ENCODE measurements around the gene FUBP1.
"Not testable (repeated sequence)": the region's sequence is repeated elsewhere in the genome, so short reads cannot be mapped to it uniquely, and the experiment has no call there.

FUBP1 gene

DNA sequence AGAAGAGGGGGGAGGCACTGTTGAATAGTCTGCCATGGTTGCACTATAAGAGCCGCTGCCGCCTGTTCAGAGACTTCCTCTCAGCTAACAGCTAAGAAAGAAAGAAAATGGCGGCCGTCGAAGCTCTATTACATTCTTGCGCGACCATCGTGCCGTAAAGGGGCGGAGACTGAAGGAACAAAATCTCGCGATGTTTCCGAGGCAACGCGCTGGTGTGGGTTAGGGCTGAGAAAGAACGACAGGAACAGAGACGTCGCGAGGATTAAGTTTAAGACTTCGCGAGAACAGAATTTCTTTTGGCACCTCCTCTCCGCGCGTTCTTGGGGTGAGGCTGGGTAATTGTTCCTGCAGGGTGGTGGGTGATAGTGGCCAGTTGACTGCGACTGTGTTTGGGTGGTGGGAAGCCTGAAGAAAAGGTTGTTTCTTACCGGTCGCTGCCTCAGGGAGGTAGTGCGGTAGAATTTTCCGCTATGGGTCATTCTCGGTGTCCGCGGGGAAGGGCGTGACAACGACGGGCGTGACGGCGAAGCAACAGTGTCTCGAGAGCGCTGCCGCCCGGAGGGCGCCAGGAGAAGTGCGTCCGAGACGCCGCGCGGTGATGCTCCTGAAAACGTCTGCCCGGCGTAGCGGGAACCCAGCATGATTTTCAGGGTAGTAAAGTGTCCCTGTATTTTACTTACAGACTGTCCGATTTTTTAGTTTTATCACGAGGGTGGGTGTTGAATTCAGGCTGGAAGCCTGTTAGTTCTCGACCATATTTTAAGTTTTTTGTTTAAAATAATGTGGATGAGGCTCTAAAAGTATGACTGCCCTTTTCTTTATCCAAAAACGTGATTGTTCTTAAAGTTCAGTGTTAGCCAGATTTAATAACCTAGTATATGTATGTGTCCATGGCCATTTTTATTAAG is at the start of gene FUBP1:
Gene FUBP1 (minus strand): TSS at position 104 of the 908 bp plus-strand sequence. CDS start 68 bp downstream, at position 36.
- TF ChIP-seq, protein P1, sequence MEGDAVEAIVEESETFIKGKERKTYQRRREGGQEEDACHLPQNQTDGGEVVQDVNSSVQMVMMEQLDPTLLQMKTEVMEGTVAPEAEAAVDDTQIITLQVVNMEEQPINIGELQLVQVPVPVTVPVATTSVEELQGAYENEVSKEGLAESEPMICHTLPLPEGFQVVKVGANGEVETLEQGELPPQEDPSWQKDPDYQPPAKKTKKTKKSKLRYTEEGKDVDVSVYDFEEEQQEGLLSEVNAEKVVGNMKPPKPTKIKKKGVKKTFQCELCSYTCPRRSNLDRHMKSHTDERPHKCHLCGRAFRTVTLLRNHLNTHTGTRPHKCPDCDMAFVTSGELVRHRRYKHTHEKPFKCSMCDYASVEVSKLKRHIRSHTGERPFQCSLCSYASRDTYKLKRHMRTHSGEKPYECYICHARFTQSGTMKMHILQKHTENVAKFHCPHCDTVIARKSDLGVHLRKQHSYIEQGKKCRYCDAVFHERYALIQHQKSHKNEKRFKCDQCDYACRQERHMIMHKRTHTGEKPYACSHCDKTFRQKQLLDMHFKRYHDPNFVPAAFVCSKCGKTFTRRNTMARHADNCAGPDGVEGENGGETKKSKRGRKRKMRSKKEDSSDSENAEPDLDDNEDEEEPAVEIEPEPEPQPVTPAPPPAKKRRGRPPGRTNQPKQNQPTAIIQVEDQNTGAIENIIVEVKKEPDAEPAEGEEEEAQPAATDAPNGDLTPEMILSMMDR (IDR thresholded peaks at IDR 0.05) = peak; percentile 86
- no peak for TF ChIP-seq ZFX (IDR thresholded peaks at IDR 0.05; ENCODE audit: borderline replicate concordance)
- peak within 1 kb of the TSS; percentile 97 for H3K27ac ChIP-seq

- not testable (repeated sequence) for H3K27ac ChIP-seq
These were observed 42.3 kb upstream of the FUBP1 start for GRCh38 chr1:78021134-78021533.

GRCh38 chr1:78019024-78019423 is 40.2 kb upstream of the FUBP1 start:
- no peak overlapping the region for H3K27ac ChIP-seq
- TF ChIP-seq ZFX (IDR thresholded peaks at IDR 0.05; ENCODE audit: borderline replicate concordance) = no peak
- TF ChIP-seq, protein P1 (IDR thresholded peaks at IDR 0.05) = no peak

DNA sequence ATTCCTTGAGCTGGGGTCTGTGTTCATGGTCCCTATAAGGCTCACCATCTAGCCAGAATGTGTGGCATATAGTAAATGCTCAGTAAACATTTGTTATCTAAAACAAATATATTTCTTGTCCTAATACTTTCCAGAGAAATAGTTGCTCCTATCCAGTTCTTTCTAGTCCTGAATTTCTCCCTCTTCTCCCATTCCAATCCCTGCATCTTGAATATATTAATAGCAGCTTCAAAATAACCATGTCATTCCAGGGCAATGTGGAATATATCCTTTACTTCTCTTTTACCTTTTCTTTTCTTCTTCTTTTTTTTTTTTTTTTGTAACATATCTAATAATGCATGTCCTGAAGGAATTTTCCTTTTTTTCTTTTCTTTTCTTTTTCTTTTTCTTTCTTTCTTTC is 36.3 kb upstream of the FUBP1 start:
- TF ChIP-seq ZFX (IDR thresholded peaks at IDR 0.05; ENCODE audit: borderline replicate concordance) = no peak
- TF ChIP-seq, protein P1 (IDR thresholded peaks at IDR 0.05) = no peak
- no peak overlapping the region for H3K27ac ChIP-seq

GRCh38 chr1:78011050-78011449 is 32.2 kb upstream of the FUBP1 start:
- H3K27ac ChIP-seq = no peak overlapping the region
- TF ChIP-seq, protein P1 (IDR thresholded peaks at IDR 0.05) = no peak
- no peak for TF ChIP-seq ZFX (IDR thresholded peaks at IDR 0.05; ENCODE audit: borderline replicate concordance)

DNA sequence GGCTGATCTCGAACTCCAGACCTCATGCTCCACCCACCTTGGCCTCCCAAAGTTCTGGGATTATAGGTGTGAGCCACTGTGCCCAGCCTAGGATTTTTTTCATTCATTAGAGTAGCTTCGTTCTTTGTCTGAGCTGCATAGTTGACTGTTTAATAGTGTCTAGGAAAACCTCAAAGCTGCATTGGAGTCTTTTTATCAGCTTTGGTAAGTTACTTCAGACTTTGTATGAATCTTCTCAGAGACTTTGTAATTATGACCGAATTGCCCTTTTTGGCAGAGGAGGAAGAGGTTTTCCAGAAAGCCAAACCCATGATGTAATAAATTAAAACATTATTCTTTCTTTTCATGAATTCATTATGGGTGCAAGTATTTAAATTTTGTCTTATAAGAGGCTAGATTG is 31.0 kb upstream of the FUBP1 start:
- TF ChIP-seq, protein P1 (IDR thresholded peaks at IDR 0.05) = no peak
- no peak for TF ChIP-seq ZFX (IDR thresholded peaks at IDR 0.05; ENCODE audit: borderline replicate concordance)
- no peak overlapping the region for H3K27ac ChIP-seq

GRCh38 chr1:78009276-78009675 is 30.4 kb upstream of the FUBP1 start:
- no peak for TF ChIP-seq ZFX (IDR thresholded peaks at IDR 0.05; ENCODE audit: borderline replicate concordance)
- TF ChIP-seq, protein P1 (IDR thresholded peaks at IDR 0.05) = no peak
- no peak overlapping the region for H3K27ac ChIP-seq

Data from 22Rv1 (cell line).